T-helper 1 cell (primary cell): ENCODE data around the gene SUPT5H.
"Not testable (repeated sequence)": the region's sequence is repeated elsewhere in the genome, so short reads cannot be mapped to it uniquely, and the experiment has no call there.

ENCODE experiments used
- DNase-seq, 5 donors: peaks; one replicate each; pipeline ENCODE4 v3.0.0-alpha.2; 2012 to 2020

Gene SUPT5H

DNA sequence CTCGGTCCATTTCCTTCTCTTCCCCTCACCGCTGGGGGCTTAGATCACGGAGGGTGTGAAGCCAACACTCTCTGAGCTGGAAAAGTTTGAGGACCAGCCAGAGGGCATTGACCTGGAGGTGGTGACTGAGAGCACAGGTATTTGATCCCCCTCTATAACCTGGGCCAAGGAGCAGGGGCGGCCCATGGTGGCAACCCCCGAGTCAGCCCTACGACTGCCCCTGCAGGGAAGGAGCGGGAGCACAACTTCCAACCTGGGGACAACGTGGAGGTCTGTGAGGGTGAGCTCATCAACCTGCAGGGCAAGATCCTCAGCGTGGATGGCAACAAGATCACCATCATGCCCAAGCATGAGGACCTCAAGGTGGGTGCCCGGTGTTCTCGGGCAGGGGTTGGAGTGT is 23.7 kb downstream of the SUPT5H start:
- no peak for DNase-seq

DNA sequence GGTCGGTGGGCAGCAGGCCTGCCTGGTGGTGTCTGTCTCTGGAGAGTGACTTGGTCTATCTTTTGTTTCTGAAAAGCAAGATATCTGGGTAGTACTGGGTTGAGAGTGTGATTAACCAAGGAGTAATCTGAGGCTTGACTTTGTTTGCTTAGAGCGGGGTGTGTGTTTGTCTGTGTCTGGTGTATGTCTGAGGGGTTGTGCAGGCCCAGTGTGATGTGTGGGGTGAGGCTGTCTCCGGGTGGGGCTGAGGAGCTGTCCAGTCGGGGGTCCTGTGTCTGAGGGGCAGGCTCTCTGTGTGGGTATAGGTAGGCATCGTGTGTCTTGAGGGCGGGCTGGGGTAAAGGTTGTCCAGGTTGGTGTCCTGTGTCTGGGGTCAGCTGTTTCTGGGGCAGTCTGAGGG is 24.2 kb downstream of the SUPT5H start:
- DNase-seq = no peak

GRCh38 chr19:39470724-39471339 is 25.4 kb downstream of the SUPT5H start:
- no peak for DNase-seq

- no peak for DNase-seq
Observed at GRCh38 chr19:39471756-39472536, 26.6 kb downstream of the SUPT5H start.

GRCh38 chr19:39472746-39473442 is 27.5 kb downstream of the SUPT5H start:
- no peak for DNase-seq

DNA sequence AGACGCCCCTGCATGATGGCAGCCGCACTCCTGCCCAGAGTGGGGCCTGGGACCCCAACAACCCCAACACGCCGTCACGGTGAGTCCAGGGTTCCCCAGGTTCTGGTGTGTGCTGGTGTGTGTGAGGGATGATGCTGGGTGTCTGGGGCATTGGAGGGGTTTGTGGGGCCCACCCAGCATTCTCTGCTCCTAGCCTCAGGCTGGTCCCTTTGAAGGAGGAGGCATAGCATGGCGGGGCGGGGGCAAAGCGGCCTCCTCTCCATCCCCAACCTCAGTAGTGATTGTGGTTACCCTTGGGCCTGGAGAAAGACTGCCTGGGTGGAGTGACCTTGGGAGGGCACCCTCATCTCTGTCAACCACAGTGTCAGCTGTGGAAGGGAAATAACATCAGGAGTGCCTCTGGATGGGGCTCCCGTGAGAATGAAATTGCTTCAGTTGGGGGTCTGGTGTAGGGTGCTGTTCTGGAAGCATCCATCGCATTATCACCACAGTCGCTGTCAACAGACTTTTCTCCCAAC is 28.1 kb downstream of the SUPT5H start:
- no peak for DNase-seq

GRCh38 chr19:39474139-39474620 is 28.8 kb downstream of the SUPT5H start:
- peak; percentile 30 to 73 (median 59) for DNase-seq

- DNase-seq = no peak
Observed at GRCh38 chr19:39475748-39476147, 30.4 kb downstream of the SUPT5H start.

DNA sequence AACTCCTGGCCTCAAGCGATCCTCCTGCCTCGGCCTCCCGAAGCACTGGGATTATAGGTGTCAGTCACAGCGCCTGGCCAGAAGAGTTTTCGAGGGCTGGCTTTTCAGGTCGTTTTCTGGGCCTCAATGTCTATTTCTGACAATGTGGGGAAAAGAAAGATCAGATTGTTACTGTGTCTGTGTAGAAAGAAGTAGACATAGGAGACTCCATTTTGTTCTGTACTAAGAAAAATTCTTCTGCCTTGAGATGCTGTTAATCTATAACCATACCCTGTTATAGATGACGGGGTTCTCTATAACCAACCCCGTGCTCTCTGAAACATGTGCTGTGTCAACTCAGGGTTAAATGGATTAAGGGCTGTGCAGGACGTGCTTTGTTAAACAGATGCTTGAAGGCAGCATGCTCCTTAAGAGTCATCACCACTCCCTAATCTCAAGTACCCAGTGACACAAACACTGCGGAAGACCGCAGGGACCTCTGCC is 34.0 kb downstream of the SUPT5H start:
- not testable (repeated sequence) for DNase-seq

GRCh38 chr19:39479916-39480315 is 34.5 kb downstream of the SUPT5H start:
- no peak for DNase-seq

DNA sequence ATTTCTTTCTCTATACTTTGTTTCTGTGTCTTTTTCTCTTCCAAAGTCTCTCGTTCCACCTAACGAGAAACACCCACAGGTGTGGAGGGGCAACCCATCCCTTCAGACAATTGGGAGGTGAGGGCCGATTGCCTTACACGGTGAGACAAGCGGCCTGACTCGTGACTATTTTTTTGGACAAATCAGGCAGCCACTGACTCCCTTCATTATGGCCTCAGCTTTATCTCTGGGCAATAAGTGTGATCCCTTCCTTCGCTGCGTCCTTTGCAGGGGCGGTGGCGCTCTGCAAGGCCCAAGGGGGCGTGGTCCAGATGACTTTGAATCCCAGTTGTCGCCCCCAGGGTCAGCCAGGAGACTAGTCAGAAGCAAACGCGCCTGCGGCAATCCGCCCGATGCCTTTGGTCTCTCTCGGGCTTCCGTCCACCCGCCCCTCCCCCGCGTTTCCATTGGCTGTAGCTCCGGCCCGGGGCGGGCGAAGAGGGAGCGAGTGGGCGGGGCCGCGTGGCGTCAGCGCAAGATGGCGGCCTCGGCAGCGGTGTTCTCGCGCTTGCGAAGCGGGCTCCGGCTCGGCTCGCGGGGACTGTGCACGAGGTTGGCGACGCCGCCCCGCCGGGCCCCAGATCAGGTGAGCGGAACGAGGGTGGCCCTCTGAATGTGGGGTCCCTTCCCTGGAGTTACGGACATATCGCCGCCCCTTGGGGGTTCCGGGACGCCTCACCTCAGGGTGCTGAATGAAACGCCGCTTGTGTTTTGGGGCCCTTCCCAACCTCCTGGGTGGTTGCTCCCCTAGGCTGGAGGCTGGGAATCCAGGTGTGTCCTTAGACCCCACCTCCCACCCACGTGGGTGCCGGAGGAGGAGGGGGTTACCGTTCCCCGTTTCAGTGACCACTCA is 35.2 kb downstream of the SUPT5H start, which contains the start of gene TIMM50:
Gene TIMM50 (plus strand): TSS at position 502 of the 892 bp plus-strand sequence. CDS start 16 bp downstream, at position 518.
- DNase-seq = peak; percentile 93 to 96 (median 95)

- no peak for DNase-seq
Observed at GRCh38 chr19:39481229-39481545, 35.8 kb downstream of the SUPT5H start.

- DNase-seq = no peak
Observed at GRCh38 chr19:39481676-39482075, 36.3 kb downstream of the SUPT5H start.

DNA sequence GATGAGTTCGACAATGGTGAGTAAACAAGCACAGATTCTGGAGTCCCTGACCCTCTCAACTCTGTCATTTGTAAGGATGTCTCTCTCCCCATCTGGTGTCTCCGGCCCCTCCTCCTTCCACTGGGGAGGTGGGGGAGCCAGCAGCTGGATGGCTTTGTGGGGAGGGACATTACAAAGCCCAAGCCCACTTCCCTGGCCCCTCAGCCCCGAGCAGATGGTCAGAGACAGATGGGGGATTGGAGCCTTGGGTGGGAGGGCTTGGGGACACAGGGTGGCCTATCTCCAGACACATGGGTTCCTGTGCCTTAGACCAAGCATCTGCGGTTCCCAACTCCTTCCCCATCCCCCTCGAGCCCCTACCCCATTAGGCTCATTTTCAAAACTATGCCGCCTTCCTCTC is 37.8 kb downstream of the SUPT5H start:
- DNase-seq = no peak

- no peak for DNase-seq
Observed at GRCh38 chr19:39489756-39490155, 44.4 kb downstream of the SUPT5H start.

- no peak for DNase-seq
Observed at GRCh38 chr19:39492225-39492624, 46.8 kb downstream of the SUPT5H start.

DNA sequence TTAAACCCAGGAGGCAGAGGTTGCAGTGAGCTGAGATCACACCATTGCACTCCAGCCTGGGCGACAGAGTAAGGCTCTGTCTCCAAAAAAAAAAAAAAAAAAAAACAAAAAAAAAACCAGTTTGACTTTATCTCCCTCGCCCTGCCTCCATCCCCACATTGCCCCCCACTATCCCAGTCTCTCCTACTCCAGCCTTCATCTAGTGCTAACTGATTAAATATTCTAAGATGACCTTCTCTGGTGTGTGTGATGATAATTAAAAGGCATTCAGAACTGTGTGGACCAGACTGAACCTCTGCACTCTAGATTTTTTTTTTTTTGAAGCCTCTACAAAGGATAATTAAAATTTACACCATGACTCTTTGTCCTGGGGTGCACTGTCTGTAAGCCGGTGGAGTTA is 47.4 kb downstream of the SUPT5H start:
- DNase-seq = no peak

DNA sequence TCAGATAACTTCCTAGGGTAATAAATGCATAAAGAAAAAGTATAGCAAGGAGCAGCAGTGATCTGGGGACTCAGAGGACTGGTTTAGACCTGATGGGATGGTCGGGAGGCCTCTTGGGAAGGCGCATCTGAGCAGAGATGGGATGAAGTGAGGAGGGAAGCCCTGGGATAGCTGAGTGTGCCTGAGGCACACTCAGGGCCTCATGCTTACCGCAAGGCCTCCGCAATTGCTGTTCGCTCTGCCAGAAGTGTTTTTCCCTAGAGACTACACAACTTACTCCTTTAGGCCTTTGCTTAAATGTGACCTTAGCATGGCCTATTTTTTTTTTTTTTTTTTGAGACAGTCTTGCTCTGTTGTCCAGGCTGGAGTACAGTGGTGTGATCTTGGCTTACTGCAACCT is 49.3 kb downstream of the SUPT5H start:
- no peak for DNase-seq

DNA sequence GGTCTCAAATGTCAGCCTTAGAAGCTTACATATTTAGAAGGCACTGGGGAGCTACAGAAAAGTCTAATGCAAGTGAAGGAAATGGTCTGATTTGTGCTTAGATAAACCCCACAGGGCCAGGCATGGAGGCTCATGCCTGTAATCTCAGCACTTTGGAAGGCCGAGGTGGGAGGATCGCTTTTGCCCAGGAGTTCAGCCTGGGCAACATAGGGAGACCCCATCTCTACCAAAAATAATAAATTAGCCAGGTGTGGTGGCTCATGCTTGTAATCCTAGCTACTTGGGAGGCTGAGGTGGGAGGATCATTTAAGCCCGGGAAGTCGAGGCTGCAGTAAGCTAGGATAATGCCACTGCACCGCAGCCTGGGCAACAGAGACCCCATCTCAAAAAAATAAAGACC is 50.7 kb downstream of the SUPT5H start:
- DNase-seq = no peak

GRCh38 chr19:39497701-39497995 is 52.3 kb downstream of the SUPT5H start:
- no peak for DNase-seq

DNA sequence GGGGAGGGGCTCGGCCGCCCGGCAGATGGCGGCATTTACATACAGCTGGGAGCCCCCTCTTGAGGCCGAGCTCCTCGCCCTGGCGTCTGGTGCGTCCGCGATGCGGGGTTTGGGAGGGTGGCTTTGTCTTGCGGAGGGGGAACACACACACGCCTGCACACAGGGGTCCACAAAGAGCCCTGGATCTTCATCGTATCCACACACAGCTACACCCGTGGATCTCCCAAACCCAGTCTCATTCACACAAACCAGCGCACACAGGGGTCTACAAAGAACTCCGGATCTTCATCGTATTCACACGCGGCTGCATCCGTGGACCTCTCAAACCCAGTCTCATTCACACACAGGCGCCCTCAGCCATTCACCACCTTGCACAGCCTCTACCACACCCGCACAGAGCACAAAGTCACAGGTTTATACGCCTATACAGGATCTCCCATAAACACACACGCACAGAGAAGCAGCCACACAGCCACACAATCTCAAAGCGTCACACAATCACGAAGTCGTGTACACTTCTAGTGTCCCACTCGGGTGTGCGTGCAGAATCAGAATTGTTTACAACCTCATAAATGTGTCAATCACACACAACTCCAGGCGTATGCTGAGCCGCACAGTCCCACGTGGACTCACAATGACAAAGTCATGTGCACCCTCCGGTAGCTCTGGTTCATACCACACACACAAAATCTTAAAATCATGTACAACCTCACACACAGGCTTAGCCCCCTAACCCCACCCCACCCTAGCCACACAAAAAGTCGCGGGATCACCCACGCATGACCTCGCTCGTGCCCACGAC is 52.8 kb downstream of the SUPT5H start:
- peak in 1 of 5 donors; percentile 17 for DNase-seq
